GM21360 (cell line): ENCODE measurements around the gene NPEPL1.

Experiments
- ATAC-seq: cut with Tn5 transposase; IDR thresholded peaks from one replicate; pipeline ENCODE4 v1.9.1; 2021; ENCODE audit warnings: mild to moderate bottlenecking, moderate library complexity; ENCODE audit not compliant: unreplicated experiment

The NPEPL1 gene

DNA sequence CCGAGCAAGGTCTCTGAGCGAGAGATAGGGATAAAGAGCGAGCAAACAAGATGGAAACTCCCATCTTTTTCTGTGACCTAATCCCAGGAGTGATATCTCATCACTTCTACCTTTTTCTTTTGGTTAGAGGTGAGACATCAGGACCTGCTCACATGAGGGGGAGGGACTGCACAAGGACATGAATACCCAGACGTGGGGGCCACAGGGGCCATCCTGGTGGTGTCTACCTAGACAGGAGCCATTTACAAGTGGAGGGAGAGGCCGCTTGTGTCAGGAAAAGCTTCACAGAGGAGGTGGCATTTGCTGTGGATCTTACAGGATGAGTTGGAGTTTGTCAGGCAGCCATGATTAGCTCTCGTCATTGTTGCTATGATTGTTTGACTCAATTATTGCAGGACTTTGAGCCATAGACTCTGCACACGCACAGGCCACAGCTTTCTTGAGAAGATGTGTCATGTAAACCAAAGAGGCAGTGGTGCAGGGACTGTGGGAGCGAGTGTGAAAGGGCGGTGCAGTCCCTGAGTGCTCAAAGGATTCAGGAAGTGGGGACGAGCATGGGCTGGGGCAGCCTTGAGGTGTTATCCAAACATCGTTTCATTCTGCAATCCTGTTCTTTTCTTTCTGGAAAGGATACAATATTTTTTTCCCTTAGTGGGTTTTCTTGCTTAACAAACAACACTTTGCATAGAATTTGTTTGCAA lies 7.7 kb downstream of the NPEPL1 start:
- no peak for ATAC-seq

DNA sequence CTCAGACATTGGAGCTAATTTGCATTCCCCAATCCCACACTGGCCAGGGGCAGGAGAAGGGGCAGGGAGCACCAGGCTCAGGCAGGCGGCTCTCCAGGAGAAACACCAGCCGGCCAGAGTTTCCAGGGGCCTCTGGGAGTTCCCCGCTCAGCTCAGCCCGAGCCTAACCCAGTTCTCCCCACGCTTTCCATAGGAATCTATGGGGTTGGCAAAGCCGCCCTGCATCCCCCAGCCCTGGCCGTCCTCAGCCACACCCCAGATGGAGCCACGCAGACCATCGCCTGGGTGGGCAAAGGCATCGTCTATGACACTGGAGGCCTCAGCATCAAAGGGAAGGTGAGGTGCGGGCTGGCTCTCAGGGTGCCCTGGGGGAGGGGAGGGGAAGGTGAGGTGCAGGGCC lies 8.2 kb downstream of the NPEPL1 start:
- no peak for ATAC-seq

DNA sequence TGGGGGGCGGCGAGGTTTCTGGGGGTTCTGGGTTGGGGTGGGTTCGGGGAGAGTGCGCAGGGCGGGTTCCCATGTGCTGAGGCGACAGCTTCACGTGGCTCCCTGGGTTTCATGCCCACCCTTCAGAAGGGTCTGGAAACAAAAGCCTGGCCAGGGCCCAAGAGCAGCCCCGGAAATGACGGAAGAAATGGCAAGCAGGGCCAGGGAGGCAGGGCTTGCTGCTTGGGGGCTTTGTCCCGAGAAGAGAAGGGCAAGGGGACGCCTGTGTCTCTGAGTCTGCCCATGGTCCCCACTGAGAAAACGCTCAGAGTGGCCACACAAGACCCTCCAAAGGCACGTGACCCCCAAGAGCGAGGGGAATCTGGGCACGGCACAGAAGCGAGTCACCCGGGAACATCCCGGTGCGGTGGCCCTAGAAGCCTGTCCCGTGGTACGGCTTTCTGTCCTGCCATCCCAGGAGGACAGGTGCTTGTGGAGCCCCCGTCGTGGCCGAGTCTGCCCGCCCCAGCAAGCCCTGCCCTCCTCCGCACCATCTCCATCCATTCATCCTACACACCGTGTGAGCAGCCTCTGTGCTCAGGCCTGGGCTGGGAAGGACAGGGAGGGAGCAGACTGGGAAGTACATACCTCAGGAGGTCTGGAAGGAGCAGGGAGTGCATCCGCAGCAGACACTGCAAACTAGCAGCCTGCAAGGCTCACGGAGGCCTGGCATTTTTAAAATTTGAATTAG lies 9.0 kb downstream of the NPEPL1 start:
- ATAC-seq, result no peak

DNA sequence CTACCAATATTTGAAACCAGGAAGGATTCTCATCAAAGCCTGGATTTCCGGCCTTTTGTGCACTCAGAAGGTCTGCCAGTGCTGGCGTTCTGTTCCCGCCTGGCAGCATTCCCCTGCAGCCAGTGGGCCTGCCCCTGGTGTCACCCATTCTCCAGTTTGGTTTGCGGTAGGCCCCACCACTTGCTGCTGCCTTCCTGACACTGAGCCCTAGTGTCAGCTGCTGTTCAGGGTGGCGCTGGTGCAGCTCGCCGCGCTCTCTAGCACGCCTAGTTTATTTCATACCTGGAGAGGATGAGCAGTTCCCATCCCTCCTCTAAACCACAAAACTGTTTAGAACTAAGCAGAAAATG lies 9.5 kb downstream of the NPEPL1 start:
- no peak for ATAC-seq

DNA sequence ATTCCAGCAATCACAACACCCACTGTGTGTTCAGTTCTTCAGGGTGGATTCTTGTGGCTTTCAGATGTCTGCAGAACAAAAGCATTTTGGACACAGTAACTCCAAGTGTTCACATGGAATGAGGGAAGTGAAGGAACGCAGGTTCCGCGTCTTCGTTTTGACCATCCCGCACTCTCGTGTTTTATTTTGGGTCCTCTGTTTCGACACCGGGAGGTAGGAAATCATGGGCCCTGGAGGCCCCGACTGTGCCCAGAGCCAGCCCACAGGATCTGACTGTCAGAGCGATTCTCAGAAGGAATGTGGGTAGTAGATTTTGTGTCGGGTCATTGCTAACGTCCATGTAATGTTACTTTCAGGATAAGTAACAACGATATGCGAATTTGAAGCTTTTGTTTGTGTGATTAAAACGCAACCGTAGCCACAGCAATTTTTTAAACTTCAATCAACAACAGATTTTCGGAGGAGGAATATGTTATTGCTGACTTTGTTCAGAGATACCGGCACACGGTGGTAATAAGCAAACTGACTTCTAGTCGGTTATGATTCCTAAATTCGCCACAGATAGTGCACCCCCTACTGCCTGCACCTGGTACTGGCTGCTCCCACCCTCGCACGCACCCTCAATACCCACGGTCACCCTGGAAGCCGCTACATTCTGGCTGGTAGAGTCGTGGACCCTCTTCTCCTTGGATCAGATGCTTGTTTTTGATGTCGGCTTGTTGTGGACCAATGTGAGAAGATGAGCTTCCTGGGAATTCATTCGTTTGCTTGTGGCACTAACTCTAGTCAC lies 10.5 kb downstream of the NPEPL1 start:
- no peak for ATAC-seq

DNA sequence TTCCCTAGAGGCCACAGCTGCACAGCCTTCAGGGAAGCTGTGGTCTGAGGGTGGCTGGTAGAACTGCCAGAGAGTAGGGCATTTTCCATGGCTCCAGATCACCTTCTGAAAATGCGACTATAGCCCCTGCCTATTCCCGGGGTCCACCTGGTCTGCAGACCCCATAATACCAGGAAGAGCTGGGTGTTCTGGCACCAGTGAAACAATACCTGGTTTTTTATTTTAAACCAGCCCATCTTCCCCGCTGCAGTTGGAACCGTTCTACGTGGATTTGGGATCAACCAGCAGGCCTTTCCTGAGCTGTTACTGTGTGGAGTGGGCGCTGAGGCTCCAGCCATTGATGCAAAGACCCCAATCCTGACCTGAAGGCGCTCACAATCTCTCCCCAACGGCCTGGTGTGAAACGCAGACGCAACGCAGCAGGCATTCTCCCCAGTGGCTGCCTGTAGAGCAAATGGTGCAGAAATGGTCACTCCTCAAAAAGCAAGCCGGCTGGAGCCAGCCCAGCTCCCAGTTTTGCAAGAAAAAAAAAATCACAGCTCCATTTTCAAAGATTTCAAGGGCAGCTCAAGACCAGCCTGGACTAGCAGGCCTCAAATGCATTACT lies 11.3 kb downstream of the NPEPL1 start:
- ATAC-seq, result no peak

DNA sequence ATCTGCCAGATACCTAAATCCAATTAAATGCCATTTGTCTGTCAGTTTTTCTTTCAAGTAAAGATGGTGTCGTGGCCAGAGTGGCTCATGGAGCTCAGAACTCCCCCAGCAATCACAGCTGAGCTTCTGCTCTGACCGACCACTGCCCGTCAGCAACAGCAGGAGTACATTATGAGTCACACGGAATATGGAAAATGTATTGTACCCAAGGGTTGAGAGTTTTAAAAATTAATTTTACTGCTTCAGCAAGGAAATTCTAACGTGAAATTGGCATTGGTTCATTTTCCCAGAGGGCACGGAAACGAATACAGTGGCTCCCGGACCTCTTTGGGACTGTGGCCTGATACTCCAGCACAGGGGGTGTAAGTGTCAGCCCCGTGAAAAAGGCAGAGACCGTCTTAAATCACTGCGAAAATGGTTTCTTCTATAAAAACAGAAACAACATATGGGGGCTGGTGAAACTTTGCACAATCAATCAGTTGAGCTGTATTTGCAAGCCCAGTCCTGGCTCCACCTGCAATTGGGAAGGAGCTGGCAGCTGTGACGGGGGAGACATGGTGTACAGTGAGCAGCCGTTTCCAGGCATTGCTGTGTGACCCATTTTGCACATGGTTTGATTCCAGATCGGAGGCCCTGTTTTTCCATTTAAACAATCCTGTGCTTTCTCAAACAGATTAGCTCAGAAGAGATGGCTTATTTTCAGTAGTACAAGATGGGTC lies 12.8 kb downstream of the NPEPL1 start:
- ATAC-seq, result no peak

DNA sequence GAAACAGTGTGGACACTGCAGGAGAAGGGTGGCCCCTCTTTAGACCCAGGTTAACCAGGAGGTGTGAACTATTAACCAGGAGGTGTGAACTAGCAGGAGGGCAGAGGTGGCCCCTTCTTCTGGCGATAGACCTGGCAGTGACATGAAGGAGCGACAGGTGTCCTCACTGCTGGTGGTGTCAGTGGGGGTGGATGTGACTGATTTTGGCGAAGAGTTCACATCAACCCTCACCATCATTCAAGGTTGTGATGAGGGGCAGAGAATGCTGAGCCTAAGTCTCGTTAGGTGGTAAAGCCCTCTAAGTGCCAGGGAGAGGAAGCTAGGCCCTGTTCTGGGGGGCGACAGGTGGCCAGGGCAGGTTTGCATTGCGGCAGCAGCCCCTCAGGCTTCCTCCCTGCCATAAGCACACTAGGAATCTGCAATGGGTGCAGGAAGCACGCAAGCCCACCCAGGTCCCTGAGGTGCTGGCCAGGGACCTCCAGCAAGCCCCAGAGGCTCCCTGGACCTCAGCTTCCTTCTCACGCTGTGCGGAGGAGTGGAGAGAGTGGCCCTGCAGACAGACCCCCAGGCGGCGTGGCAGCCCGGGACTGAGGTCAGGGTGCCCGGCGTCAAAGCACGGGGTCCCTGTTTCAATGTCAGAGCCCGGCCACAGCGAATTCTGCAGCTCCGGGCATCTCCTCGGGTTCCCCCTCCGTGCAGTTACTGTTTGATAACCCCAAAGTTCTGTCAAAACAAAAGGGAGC lies 13.7 kb downstream of the NPEPL1 start:
- ATAC-seq, result no peak

DNA sequence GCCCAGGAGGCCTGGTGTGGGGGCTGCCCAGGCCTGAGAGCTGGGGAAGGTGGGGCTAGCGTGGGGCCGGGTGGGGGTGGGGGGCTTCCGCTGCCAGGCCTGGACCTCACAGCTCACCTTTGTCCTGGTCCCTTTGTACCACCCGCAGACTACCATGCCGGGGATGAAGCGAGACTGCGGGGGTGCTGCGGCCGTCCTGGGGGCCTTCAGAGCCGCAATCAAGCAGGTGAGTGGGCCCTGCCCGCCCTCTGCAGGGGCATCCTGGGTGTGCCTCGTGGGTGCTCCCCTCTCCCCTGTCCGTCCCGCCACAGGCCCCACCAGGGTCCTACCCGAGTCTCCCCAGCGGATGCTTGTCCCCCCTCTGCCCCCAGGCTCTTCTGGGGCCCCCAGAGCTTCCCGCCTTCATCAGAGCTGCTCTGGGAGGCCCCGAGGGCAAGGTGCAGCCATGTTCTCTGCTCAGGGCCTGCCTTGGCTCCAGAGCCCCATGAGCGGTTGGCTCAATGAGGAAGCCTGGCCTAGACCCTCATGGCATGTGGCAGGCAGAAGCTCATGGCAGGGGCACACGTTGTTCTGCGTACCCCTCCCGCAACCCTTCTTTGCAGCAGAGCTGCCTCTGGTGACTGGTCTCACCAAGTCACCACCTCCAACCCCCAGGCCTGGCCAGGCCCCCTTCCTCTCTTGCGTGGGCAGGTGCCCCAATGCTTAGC lies 14.5 kb downstream of the NPEPL1 start:
- no peak for ATAC-seq

DNA sequence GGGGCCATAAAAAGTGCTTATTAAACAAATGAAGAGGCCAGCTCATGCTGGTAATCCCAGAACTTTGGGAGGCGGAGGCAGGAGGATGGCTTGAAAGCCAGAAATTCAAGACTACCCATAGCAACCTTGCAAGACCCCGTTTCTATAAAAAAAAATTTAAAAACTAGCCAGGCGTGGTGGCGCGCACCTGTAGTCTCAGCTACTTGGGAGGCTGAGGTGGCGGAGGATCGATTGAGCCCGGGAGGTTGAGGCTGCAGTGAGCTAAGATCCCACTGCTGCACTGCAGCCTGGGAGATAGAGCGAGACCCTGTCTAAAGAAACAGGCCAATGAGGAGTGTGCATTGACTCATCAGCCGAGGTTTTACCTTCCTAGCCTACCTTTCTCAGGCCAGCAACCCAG lies 15.2 kb downstream of the NPEPL1 start:
- ATAC-seq, result no peak

DNA sequence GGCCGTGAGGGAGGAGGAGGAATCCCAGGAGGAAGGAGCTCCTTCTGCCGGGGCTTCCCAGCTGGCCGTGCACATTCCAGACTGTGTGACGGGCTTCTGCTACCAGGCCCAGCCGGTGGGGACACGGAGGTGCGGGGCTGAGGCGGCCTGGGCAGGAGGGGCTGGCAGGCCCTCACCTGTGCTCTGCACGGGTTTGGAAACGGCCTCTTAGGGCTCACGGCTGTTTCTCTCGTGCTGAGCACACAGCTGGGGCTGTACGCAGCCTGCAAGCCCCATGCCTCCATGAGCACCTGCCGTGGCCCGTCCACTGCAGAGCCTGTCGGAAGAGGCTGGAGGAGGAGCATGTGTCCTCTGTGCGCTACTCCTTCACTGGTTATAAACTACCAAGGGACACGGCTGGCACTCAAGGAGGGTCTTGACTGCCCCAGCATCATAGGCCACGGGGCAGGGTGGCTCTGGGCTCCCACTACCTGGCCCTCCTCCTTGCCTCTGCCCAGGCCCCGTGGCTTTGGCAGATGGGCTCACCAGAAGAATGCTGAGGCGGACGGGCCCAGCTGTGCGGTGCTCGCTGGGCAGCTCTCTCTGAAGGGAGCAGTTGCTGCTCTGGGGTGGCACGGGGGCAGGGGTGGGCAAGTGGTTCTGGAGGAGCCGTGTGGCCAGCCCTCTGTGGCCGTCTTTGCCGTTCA lies 15.8 kb downstream of the NPEPL1 start:
- ATAC-seq, result no peak

DNA sequence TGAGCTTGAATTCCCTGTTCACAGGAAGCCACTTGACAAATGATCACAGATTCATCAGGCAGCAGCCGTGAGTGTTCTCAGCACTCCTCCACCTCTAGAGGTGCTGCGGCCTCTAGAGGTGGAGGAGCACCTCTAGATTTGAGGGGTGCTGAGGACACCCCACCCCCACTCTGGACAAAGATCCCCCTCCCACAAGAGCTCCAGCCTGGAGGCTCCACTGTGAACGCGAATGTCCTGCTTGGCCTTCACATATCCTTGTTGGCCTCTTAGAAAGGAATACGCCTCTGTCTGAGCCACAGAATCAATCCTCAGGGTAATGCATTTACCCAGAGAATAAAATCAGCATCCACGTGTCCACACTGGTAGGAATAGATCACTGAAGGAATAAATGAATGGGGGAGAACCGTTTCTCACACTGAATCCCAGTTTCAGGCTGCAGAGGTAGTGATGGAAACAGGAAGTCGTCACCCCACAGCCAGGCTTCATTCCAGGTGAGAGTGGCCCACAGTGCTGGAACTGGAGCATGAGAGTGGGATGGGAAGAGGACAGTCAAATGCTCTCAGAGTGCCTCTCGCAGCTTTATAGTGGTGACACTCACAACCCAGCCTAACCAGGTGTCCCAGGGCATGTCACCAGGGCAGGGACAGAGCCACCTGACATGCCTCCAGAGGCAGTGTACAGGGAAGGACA lies 16.6 kb downstream of the NPEPL1 start:
- no peak for ATAC-seq

DNA sequence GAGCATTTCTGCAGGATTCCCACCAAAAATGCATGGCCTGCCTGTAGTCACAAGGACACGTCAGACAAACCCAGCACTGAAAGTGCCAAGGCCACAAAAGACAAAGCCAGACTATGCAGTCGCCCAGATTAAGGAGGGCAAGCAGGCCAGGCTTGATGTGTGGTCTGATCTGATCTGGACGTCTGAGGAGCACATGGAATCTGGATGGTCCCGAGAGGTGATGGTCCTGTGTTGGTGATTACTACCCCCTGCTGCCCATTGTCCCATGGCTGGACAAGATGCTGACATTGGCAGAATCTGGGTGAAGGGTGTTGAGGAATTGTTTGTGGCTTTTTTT lies 17.1 kb downstream of the NPEPL1 start:
- ATAC-seq, result no peak

DNA sequence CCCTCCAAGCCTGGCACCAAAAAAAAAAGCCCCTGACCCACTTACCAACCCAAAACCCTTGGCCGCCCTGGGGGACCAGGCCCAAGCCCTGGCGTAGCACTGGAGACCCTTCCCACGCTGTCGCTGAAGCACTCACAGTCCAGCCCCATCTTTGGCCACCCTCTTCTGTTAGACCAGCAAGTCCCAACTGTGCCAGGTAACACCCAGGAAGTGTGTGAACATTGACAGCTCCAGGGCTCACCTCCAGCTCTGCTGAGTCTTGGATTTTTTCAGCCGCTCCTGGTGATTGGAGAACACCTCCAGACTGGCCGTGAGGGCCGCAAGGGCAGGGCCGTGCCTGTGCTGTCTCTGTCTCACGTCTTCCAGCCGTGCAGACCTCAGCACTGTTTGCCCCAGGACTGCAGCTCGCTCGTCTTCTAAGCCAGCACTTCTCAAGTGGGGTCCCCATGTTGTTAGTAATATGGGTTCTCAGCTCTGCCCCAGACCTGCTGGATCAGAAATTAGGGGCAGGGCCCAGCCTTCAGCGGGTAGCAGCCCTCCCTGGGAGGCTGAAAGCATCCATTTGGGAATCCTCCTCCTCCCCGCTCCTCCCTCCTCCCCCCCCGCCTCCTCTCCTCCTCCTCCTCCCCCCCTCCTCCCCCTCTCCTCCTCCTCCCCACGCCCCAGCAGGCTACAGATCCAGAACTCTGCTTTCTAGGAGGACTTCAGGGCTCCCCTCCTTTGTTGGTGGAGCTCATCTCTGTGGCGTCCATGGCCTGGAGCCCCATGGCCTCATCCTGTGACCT lies 18.1 kb downstream of the NPEPL1 start:
- ATAC-seq, result no peak

DNA sequence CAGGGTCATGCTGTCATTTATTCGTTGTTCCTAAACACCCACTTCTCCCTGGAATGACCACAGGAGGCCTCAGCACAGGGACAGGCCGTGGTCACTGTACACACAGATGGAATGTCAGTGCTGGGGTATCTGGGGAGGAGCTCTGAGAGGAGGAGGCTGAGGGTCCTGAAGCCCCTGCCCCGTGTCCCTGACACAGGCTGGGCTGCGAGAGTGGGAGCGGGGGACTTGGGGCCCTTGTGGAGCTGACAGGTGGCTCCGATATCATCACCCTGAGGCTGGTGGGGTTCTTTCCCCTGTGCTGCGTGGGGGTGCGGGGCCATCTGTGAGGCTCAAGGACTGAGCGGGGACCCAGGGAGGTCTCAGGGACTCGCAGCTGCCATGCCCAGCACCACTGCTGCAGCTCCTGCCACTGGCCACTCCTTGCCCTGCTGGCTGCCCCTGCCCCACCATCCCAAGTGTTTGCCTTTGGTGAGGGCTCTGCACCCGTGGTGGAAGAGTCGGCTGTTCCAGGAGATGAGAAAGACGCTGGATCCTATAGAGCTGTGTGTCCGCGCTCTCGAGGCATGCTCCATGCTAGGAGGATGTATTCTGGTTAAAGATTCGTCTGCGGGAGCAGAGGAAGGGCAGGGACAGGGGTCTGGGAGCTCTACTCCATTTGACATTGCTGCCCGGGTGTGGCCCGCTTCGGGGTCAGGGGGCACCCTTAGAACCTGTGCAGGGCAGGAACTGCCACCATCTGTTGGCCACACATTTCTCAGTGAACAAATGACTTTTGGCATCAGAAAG lies 18.9 kb downstream of the NPEPL1 start:
- no peak for ATAC-seq

DNA sequence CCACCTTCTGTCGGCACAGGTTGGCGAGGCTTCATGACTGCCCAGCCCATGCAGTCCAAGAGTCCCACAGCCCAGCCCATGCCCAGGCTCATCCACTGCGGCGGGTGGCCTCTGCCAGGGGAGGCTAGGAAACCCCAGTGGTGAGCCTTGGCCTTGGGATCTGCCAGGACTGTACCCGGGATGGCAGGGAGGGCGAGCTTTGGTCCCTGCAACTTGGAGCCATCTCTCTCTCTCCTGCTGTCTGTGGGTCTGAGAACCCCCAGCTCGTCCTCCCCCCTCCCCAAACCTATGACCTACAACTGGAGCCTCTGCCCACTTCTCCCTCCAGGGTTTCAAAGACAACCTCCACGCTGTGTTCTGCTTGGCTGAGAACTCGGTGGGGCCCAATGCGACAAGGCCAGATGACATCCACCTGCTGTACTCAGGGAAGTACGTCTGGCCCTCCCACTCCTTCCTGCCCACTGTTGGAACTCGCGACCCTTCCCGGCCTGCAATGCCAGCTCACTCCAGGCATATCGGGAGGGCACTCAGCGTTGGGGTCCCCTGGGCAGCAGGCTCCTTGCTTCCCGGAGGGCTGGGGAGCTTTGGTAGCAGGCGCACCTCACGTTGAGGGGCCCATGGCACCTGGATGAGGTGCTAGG lies 19.7 kb downstream of the NPEPL1 start:
- ATAC-seq, result no peak
